T-cell (primary cell): Measurements from ENCODE around the gene ABCA3. TPM values are rescaled to one million over a fixed set of nuclear protein-coding genes. Genes with fewer than 3 reads are reported as not detected.

Experiments used
- ATAC-seq, 4 experiments: fragments of 200-7000 bp in 3 of 4; fragments of 150-1000 bp in 1 of 4; cut with Tn5 transposase; replicated peaks in 1 of 4; 1 replicate in 3 of 4; 2 replicates in 1 of 4; pipeline ENCODE4 v1.10.0; 2021; ENCODE audit warnings: moderate library complexity in 3 of 4, mild to moderate bottlenecking in 2 of 4, moderate number of reproducible peaks in 1 of 4
- CTCF ChIA-PET, 2 donors: fragments of 300-600 bp; sonication (Branson Sonifier 250); formaldehyde crosslinking; loops; one replicate each; lab custom pipeline; 2022; ENCODE audit warnings: antibody characterized with exemption in 2 of 2; lab: Charles Lee
- POLR2A ChIA-PET, 2 donors: fragments of 300-600 bp; sonication (Branson Sonifier 250); formaldehyde crosslinking; loops; one replicate each; lab custom pipeline; 2022; ENCODE audit warnings: antibody characterized with exemption in 2 of 2; lab: Charles Lee
- DNase-seq, 35 experiments: peaks; one replicate each; pipeline versions ENCODE4 v3.0.0 to v3.0.0-alpha.2; 2013 to 2023
- H3K27ac ChIP-seq: one replicate; pipeline ENCODE4 v1.5.1; 2013; ENCODE audit warnings: low read length
- H3K27me3 ChIP-seq, 2 experiments: replicated peaks in 1 of 2; 1 replicate in 1 of 2; 2 replicates in 1 of 2; pipeline versions ENCODE4 v1.6.1 to v1.7.0; 2013; ENCODE audit warnings: low read length in 1 of 2, mixed read lengths in 1 of 2; ENCODE audit not compliant: control insufficient read depth in 2 of 2, insufficient read depth in 2 of 2; ENCODE audit errors: extremely low read depth in 1 of 2
- H3K36me3 ChIP-seq, 2 donors: 1 replicate in 1 of 2; 2 replicates in 1 of 2; pipeline versions ENCODE4 v1.6.1 to v1.7.0; 2013; ENCODE audit warnings: low read length in 1 of 2; ENCODE audit not compliant: control insufficient read depth in 2 of 2, insufficient read depth in 1 of 2; ENCODE audit errors: extremely low read depth in 1 of 2
- H3K4me1 ChIP-seq, 2 experiments: 1 replicate in 1 of 2; 2 replicates in 1 of 2; pipeline versions ENCODE4 v1.6.1 to v1.7.0; 2013; ENCODE audit warnings: low read length in 2 of 2, mixed read lengths in 1 of 2; ENCODE audit not compliant: insufficient read depth in 2 of 2, control insufficient read depth in 1 of 2; ENCODE audit errors: extremely low read depth in 1 of 2
- H3K4me3 ChIP-seq, 2 donors: 1 replicate in 1 of 2; 2 replicates in 1 of 2; pipeline versions ENCODE4 v1.5.1 to v1.7.0; 2013; ENCODE audit warnings: mild to moderate bottlenecking in 2 of 2, low read length in 1 of 2, moderate library complexity in 1 of 2; ENCODE audit not compliant: control insufficient read depth in 1 of 2; ENCODE audit errors: extremely low read depth in 1 of 2
- H3K9me3 ChIP-seq: 2 replicates; pipeline ENCODE4 v1.7.0; 2013
- H3K27ac Mint-ChIP-seq, 2 donors: one replicate each; pipeline ENCODE4 v1.8.0; 2020 to 2021; ENCODE audit warnings: mild to moderate bottlenecking in 2 of 2, mixed read lengths in 2 of 2
- H3K27me3 Mint-ChIP-seq, 2 donors: one replicate each; pipeline ENCODE4 v1.8.0; 2021 to 2022; ENCODE audit warnings: mixed read lengths in 2 of 2
- H3K36me3 Mint-ChIP-seq: one replicate; pipeline ENCODE4 v1.8.0; 2021; ENCODE audit warnings: mixed read lengths
- H3K4me1 Mint-ChIP-seq, 3 donors: one replicate each; pipeline ENCODE4 v1.8.0; 2020 to 2022; ENCODE audit warnings: mixed read lengths in 3 of 3, mild to moderate bottlenecking in 1 of 3
- H3K4me3 Mint-ChIP-seq, 3 donors: one replicate each; pipeline ENCODE4 v1.8.0; 2020 to 2022; ENCODE audit warnings: mild to moderate bottlenecking in 3 of 3, mixed read lengths in 3 of 3, moderate library complexity in 3 of 3
- H3K9me3 Mint-ChIP-seq, 3 donors: one replicate each; pipeline ENCODE4 v1.8.0; 2020 to 2022; ENCODE audit warnings: mixed read lengths in 3 of 3
- WGBS: methylation state at CpG from one replicate; pipeline ENCODE4 v1.1.5; 2013; ENCODE audit warnings: missing lambda C conversion rate; ENCODE audit not compliant: insufficient coverage; 5-methylcytosine and 5-hydroxymethylcytosine counted together
- total RNA-seq, 35 experiments: library from RNA in 6 of 35; stranded (reverse) in 6 of 35; fragments of 120-200 nt in 1 of 35; gene quantifications; one replicate each; pipeline versions ENCODE4 v1.2.1 to v1.2.4 and lab custom pipeline; 2013 to 2026

ABCA3 gene
- total RNA-seq, 5 donors from 2014 or later (not counting 1 experiment from before 2014, with no cell fraction given), result 6.6 to 11.1 (median 9.9) TPM

DNA sequence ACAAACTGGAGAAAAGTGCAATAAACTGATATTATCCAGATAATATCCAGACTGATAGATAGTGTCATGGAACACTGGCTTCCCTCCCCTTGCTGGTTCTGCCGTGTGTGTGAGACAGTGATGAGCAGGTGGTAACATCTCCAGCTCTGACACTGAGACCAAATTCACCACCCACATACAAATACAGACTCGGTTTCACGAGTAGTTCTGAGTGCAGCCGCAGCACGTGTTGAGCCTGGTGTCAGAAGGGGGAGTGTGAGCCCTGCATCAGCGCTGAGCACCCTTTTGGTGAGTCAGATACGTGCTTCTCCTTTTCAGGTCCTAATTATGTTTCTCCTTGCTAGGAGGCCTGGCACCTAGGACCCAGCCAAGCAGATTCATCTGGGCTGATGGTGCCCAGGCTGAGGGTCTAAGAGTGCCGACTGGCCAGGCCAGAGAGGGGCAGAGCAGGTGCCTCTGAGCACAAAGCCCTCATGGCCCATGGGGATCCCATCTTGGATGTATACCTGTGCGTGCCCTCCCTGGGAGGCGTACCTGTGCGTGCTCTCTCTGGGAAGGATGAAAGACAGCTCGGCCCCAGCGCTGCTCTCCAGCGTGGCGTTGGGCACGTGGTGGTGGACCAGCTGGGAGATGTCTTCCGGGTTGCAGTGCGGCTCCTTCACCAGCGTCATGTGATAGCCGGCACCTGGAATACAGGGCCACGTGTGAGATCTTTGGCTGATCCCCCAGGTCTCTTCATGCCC, 45.3 kb downstream of the ABCA3 start:
- no peak for ATAC-seq
- WGBS, result 81% methylated on average over 20 of the region's 21 CpGs
- POLR2A ChIA-PET, result no interaction called here

DNA sequence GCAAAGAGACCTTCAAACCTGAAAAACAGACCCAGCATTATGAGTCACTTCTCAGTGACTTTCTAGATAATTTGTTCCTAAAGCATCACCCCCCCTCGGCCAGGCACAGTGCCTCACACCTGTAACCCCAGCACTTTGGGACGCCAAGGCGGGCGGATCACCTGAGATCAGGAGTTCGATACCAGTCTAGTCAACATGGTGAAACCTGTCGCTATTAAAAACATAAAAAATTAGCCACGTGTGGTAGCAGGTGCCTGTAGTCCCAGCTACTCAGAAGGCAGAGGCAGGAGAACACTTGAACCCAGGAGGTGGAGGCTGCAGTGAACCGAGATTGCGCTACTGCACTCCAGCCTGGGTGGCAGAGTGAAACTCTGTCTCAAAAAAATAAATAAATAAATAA, 48.3 kb downstream of the ABCA3 start:
- no peaks in the 10 kb centered on the region for H3K9me3 Mint-ChIP-seq
- H3K4me3 Mint-ChIP-seq, result no peak overlapping the region
- Histone ChIP-seq H3K4me3 (no peak overlapping the region), H3K9me3 (no peaks in the 10 kb centered on the region), H3K36me3 (no peaks in the 10 kb centered on the region), H3K27ac (no peak overlapping the region), H3K4me1 (peaks cover 0 to 7% of the 10 kb centered on the region in 2 experiments), H3K27me3 (no peaks in the 10 kb centered on the region)
- DNase-seq, result no peak
- ChIA-PET POLR2A (no interaction called here), CTCF (no interaction called here)
- no peaks in the 10 kb centered on the region for H3K27me3 Mint-ChIP-seq
- ATAC-seq, result no peak
- WGBS, result 89% methylated on average over 6 of the region's 9 CpGs
- H3K4me1 Mint-ChIP-seq, result no peaks in the 10 kb centered on the region
- peaks cover 10% of the 10 kb centered on the region for H3K36me3 Mint-ChIP-seq
- H3K27ac Mint-ChIP-seq, result no peak overlapping the region

More for the DNA sequence above, 45.3 kb downstream of the ABCA3 start:
- Histone ChIP-seq H3K36me3 (no peaks in the 10 kb centered on the region), H3K9me3 (no peaks in the 10 kb centered on the region), H3K27me3 (no peaks in the 10 kb centered on the region), H3K27ac (no peak overlapping the region), H3K4me3 (no peak overlapping the region), H3K4me1 (peaks cover 0 to 9% of the 10 kb centered on the region in 2 experiments)
- DNase-seq, result peak in 2 of 35 experiments; percentile 4
- no peak overlapping the region for H3K4me3 Mint-ChIP-seq
- no peaks in the 10 kb centered on the region for H3K9me3 Mint-ChIP-seq
- CTCF ChIA-PET, result no interaction called here
- H3K27me3 Mint-ChIP-seq, result no peaks in the 10 kb centered on the region
- H3K36me3 Mint-ChIP-seq, result peaks cover 10% of the 10 kb centered on the region
- no peaks in the 10 kb centered on the region for H3K4me1 Mint-ChIP-seq
- H3K27ac Mint-ChIP-seq, result no peak overlapping the region

DNA sequence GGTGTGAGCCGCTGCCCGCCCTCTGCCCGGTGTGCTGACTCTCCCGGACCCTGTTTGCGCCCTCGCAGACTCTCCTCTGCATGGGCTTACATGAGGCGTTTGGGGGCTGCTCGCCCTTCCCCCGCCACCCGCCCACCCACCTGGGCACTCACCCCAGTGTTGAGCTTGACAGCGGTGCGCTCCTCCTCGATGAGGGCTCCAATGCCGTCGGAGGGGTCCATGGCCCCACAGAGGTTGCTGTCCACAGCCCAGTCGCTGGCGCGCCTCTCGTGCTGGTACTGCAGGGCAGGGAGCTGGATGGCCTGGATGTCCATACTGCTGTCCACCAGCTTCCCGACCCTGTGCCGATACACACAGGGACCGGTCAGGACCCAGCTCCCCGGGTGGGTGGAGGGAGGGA, 51.2 kb downstream of the ABCA3 start:
- CTCF ChIA-PET, result no interaction called here
- Mint-ChIP-seq H3K4me3 (no peak overlapping the region), H3K27ac (no peak overlapping the region), H3K27me3 (no peaks in the 10 kb centered on the region), H3K9me3 (no peaks in the 10 kb centered on the region), H3K4me1 (no peaks in the 10 kb centered on the region), H3K36me3 (peaks cover 6% of the 10 kb centered on the region)
- Histone ChIP-seq H3K36me3 (no peaks in the 10 kb centered on the region), H3K27me3 (no peaks in the 10 kb centered on the region), H3K4me1 (no peaks in the 10 kb centered on the region), H3K4me3 (no peak overlapping the region), H3K9me3 (no peaks in the 10 kb centered on the region), H3K27ac (no peak overlapping the region)
- POLR2A ChIA-PET, result interaction anchor here in 1 of 2 donors (0.6 kb wide), 1 partner anchor 26 kb away, joined by 5 read pairs; no protein-coding TSS in a partner anchor
- DNase-seq (no peak), ATAC-seq (no peak)
- WGBS, result 95% methylated on average over 22 of the region's 23 CpGs

DNA sequence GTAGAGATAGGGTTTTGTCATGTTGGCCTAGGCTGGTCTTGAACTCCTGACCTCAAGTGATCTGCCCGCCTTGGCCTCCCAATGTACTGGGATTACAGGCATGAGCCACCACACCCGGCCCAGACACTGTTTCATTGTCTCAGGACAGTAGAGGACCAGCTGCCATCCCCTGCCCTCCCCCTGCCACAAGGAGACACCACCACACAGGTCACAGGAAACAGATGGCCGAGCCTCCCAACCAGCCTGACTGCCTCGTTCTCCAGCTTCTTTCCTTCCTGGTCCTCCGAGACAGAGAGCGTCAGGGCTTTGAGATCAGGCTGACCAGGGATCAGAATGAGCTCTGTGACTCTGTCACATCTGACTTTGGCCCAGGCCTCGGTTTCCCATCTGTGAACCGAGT, 51.8 kb downstream of the ABCA3 start:
- ChIA-PET CTCF (no interaction called here), POLR2A (no interaction called here)
- H3K4me3 ChIP-seq, result no peak overlapping the region
- Mint-ChIP-seq H3K9me3 (no peaks in the 10 kb centered on the region), H3K27me3 (no peaks in the 10 kb centered on the region), H3K27ac (no peak overlapping the region), H3K36me3 (peaks cover 7% of the 10 kb centered on the region), H3K4me1 (no peaks in the 10 kb centered on the region), H3K4me3 (no peak overlapping the region)
- ATAC-seq (no peak), DNase-seq (no peak)
- WGBS, result 56% methylated on average over 8 of the region's 8 CpGs
- H3K9me3 ChIP-seq, result no peaks in the 10 kb centered on the region
- H3K27ac ChIP-seq, result no peak overlapping the region
- H3K27me3 ChIP-seq, result no peaks in the 10 kb centered on the region
- no peaks in the 10 kb centered on the region for H3K4me1 ChIP-seq
- no peaks in the 10 kb centered on the region for H3K36me3 ChIP-seq

DNA sequence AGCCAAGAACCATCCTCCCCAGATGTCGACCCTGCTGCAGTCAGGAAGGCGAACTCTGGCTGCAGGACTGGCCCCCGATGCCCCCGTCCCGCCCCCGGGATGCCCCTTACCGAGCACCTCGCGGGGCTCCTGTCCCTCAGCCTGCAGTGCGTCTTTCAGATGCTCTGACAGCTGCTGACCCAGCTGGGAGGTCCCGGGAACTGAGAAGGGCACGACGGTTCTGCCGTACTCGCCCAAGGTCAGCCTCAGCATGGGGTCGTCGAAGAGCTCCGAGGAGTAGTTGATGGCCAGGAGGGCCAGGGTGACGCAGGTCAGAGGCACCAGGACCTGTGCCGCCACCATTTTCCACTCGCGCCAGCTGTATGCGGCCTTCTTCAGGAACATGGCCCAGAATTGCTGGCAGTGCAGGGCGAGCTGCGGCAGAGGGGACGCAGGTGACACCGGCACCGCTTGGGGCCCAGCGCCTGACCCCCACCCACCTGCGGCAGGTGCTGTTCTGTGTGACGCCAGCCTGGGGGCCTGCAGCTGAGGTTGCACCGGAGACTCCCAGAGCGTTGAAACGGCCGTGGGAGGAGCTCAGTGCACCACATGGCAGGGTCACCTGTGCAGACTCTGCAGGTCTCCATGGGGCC, 52.5 kb downstream of the ABCA3 start:
- CTCF ChIA-PET, result interaction anchor here in 1 of 2 donors (0.6 kb wide), 1 partner anchor 772 kb away, joined by 3 read pairs; no protein-coding TSS in a partner anchor

DNA sequence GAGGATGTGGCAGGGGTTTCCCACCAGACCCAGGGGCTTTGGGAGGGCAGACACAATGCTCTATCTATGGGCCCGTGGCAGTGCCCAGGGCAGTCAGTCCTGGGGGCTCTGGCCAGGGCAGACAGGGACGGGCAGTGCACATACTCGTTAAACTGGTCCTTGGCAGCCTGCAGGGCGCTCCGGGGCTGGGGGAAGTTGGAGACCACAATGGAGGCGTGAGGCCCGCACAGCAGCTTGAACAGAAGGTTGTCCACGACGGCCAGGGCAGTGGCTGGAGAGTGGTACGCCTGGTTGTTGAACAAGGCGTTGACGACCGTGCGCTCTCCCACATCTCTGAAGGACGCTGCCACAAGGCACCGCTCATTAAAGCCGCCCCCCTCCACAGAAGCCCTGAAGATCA, 54.0 kb downstream of the ABCA3 start:
- Histone ChIP-seq H3K4me3 (no peak overlapping the region), H3K4me1 (no peaks in the 10 kb centered on the region), H3K27ac (no peak overlapping the region), H3K36me3 (no peaks in the 10 kb centered on the region), H3K9me3 (no peaks in the 10 kb centered on the region), H3K27me3 (no peaks in the 10 kb centered on the region)
- peaks cover 6% of the 10 kb centered on the region for H3K36me3 Mint-ChIP-seq
- no peak overlapping the region for H3K4me3 Mint-ChIP-seq
- no peaks in the 10 kb centered on the region for H3K9me3 Mint-ChIP-seq
- ChIA-PET POLR2A (no interaction called here), CTCF (interaction anchor here in 1 of 2 donors (0.6 kb wide), 1 partner anchor 32 kb away, joined by 5 read pairs; no protein-coding TSS in a partner anchor)
- H3K27ac Mint-ChIP-seq, result no peak overlapping the region
- no peak for ATAC-seq
- no peaks in the 10 kb centered on the region for H3K27me3 Mint-ChIP-seq
- H3K4me1 Mint-ChIP-seq, result no peaks in the 10 kb centered on the region
- no peak for DNase-seq
- WGBS, result 83% methylated on average over 14 of the region's 17 CpGs

More for the DNA sequence above, 52.5 kb downstream of the ABCA3 start:
- Histone ChIP-seq H3K4me1 (no peaks in the 10 kb centered on the region), H3K4me3 (no peak overlapping the region), H3K27ac (no peak overlapping the region), H3K27me3 (no peaks in the 10 kb centered on the region), H3K9me3 (no peaks in the 10 kb centered on the region), H3K36me3 (no peaks in the 10 kb centered on the region)
- no peak overlapping the region for H3K4me3 Mint-ChIP-seq
- no peaks in the 10 kb centered on the region for H3K9me3 Mint-ChIP-seq
- POLR2A ChIA-PET, result no interaction called here
- WGBS, result 92% methylated on average over 35 of the region's 35 CpGs
- H3K4me1 Mint-ChIP-seq, result no peaks in the 10 kb centered on the region
- no peaks in the 10 kb centered on the region for H3K27me3 Mint-ChIP-seq
- DNase-seq (no peak), ATAC-seq (no peak)
- peaks cover 10% of the 10 kb centered on the region for H3K36me3 Mint-ChIP-seq
- H3K27ac Mint-ChIP-seq, result no peak overlapping the region
